ENCODE data around the gene MMP28. TPM values are rescaled to one million over a fixed set of nuclear protein-coding genes. Genes with fewer than 3 reads are reported as not detected.

Gene MMP28
- total RNA-seq, 6 experiments from 2014 or later = 0.22 to 0.28 (median 0.25) TPM; not detected in 3

- intact Hi-C loops (cut with DNase I) = no loop called here
- ATAC-seq = no peak
- H3K27ac ChIP-seq = no peak overlapping the region
- H3K36me3 ChIP-seq = no peaks in the 10 kb centered on the region
- no peak overlapping the region for H3K4me3 ChIP-seq
- TF ChIP-seq, protein P1, sequence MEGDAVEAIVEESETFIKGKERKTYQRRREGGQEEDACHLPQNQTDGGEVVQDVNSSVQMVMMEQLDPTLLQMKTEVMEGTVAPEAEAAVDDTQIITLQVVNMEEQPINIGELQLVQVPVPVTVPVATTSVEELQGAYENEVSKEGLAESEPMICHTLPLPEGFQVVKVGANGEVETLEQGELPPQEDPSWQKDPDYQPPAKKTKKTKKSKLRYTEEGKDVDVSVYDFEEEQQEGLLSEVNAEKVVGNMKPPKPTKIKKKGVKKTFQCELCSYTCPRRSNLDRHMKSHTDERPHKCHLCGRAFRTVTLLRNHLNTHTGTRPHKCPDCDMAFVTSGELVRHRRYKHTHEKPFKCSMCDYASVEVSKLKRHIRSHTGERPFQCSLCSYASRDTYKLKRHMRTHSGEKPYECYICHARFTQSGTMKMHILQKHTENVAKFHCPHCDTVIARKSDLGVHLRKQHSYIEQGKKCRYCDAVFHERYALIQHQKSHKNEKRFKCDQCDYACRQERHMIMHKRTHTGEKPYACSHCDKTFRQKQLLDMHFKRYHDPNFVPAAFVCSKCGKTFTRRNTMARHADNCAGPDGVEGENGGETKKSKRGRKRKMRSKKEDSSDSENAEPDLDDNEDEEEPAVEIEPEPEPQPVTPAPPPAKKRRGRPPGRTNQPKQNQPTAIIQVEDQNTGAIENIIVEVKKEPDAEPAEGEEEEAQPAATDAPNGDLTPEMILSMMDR (IDR thresholded peaks at IDR 0.05) = no peak
- TF ChIP-seq POLR2A (IDR thresholded peaks at IDR 0.05) = no peak
- no peaks in the 10 kb centered on the region for H3K4me1 ChIP-seq
- no peaks in the 10 kb centered on the region for H3K27me3 ChIP-seq
- DNase-seq = peak in 1 of 3 donors; percentile 27
- WGBS (ENCODE audit: insufficient coverage, low coverage, low lambda C conversion rate, missing lambda C conversion rate) = 37% methylated on average over 2 of the region's 7 CpGs
- no peaks in the 10 kb centered on the region for H3K9me3 ChIP-seq
Observed at GRCh38 chr17:35742896-35743477, 52.5 kb downstream of the MMP28 start.

DNA sequence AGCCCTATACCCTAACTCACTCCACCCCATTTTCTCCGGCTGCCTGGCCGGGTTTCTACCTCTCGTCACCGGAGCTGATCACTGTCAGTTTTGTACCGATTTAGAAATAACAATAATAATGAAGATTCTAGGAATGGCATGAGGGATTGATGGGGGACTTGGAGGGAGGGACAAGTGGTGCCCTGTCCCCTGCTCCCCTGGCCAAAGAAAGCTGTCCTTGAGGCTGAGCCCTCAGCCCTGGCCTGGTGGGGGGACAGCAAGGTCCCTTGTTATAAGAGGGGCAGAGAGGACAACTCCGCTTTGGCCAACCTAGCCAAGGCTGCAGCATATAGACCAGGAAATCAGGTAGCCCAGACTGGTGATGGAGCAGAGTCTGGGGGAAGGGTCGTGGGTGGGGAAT, 52.9 kb downstream of the MMP28 start:
- Histone ChIP-seq H3K4me1 (no peaks in the 10 kb centered on the region), H3K36me3 (no peaks in the 10 kb centered on the region), H3K9me3 (no peaks in the 10 kb centered on the region), H3K27me3 (no peaks in the 10 kb centered on the region), H3K4me3 (no peak overlapping the region), H3K27ac (no peak overlapping the region)
- 68% methylated on average over 6 of the region's 7 CpGs for WGBS (ENCODE audit: insufficient coverage, low coverage, low lambda C conversion rate, missing lambda C conversion rate)
- TF ChIP-seq, protein P1 (IDR thresholded peaks at IDR 0.05) = no peak
- TF ChIP-seq POLR2A (IDR thresholded peaks at IDR 0.05) = no peak
- no peak for ATAC-seq
- intact Hi-C loops (cut with DNase I) = no loop called here
- peak in 1 of 3 donors; percentile 22 for DNase-seq

DNA sequence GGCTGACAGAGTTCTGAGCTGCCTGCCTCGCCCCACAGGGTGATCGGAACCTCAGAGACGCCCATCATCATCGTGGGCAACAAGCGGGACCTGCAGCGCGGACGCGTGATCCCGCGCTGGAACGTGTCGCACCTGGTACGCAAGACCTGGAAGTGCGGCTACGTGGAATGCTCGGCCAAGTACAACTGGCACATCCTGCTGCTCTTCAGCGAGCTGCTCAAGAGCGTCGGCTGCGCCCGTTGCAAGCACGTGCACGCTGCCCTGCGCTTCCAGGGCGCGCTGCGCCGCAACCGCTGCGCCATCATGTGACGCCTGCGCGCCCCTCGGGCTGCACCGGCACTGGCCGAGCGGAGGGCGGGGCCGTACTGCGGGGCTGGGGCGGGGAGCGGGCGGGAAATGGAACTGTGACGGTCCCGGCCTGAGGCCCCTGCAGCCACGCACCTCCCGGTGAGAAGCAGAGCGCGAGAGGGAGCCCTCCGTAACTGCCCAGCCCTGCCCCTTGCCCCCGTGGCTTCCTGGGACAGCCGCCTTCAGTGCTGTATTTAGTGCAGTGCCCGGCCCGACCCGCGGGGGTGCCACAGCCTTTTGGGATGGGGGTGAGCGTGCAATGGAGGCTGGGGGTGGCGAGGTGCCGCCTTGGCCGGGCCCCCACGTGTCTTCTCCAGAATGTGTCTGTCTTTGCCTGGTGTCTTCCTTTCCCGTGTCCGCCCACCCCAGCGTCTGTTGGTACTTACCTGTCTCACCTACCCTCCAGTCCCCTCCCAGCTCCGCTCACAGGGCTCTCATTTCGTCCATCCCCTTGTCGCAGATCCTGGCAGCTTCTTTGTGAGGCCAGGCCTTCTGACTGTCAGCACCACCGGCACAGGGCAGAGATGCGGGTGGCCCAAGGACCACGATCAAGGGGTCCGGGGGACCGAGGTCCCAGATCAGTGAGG, 54.2 kb downstream of the MMP28 start:
- DNase-seq (peak in 1 of 3 donors; percentile 48), ATAC-seq (peak in 3 of 4 donors; percentile 27 to 51 (median 42))
- intact Hi-C loops (cut with DNase I) = no loop called here
- TF ChIP-seq, protein P1 (IDR thresholded peaks at IDR 0.05) = no peak
- TF ChIP-seq POLR2A (IDR thresholded peaks at IDR 0.05) = no peak
- Histone ChIP-seq H3K36me3 (no peaks in the 10 kb centered on the region), H3K4me3 (peak overlapping the region in 2 of 3 donors; percentile 7 to 19), H3K27ac (no peak overlapping the region), H3K9me3 (no peaks in the 10 kb centered on the region), H3K4me1 (no peaks in the 10 kb centered on the region), H3K27me3 (no peaks in the 10 kb centered on the region)
- 30% methylated on average over 9 of the region's 73 CpGs for WGBS (ENCODE audit: insufficient coverage, low coverage, low lambda C conversion rate, missing lambda C conversion rate)

DNA sequence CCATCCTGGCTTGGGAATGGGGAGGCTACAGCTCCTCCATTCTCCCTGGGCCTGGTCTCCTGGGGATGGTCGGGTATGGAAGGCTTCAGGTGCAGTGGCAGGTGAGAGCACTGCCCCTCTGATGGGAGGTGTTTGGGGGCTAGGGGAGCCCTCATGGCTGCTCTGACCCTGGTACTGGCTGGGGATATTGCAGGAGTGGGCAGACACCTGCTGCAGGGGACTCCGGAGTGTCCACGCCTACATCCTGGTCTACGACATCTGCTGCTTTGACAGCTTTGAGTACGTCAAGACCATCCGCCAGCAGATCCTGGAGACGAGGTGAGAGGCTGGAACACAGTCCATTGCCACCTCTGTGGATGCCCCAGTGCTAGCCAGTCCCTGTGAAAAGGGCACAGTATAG, 55.2 kb downstream of the MMP28 start:
- DNase-seq (no peak), ATAC-seq (no peak)
- Histone ChIP-seq H3K27ac (no peak overlapping the region), H3K27me3 (no peaks in the 10 kb centered on the region), H3K4me3 (no peak overlapping the region), H3K36me3 (no peaks in the 10 kb centered on the region), H3K9me3 (no peaks in the 10 kb centered on the region), H3K4me1 (no peaks in the 10 kb centered on the region)
- 81% methylated on average over 3 of the region's 7 CpGs for WGBS (ENCODE audit: insufficient coverage, low coverage, low lambda C conversion rate, missing lambda C conversion rate)
- intact Hi-C loops (cut with DNase I) = no loop called here
- TF ChIP-seq, protein P1 (IDR thresholded peaks at IDR 0.05) = no peak
- TF ChIP-seq POLR2A (IDR thresholded peaks at IDR 0.05) = no peak
